GM12878 (cell line): Measurements from ENCODE around the gene TMPRSS9. TPM values are rescaled to one million over a fixed set of nuclear protein-coding genes. Genes with fewer than 3 reads are reported as not detected.

Experiments used
- ATAC-seq: fragments of 200-7000 bp; cut with Tn5 transposase; 3 replicates; pipeline ENCODE4 v1.9.1; 2020; ENCODE audit warnings: mild to moderate bottlenecking, moderate library complexity
- BruUV-seq: library from RNA; stranded (reverse); fragments of 400-500 nt; replicated peaks from 2 replicates; lab custom pipeline; 2021; lab: Mats Ljungman, UMichigan
- CTCF ChIA-PET: fragments of 300-600 bp; sonication (Branson Sonifier 250); formaldehyde crosslinking; extraction: SDS; loops from one replicate; lab custom pipeline; 2021; ENCODE audit warnings: inconsistent platforms; lab: Yijun Ruan, JAX
- POLR2A ChIA-PET: fragments of 350-600 bp; formaldehyde crosslinking; extraction: SDS; loops from one replicate; lab custom pipeline; 2021; ENCODE audit warnings: inconsistent platforms; lab: Charles Lee
- RAD21 ChIA-PET: fragments of 300-600 bp; sonication (Branson Sonifier 250); formaldehyde crosslinking; loops from one replicate; lab custom pipeline; 2023; ENCODE audit warnings: antibody characterized with exemption; ENCODE audit not compliant: unreplicated experiment; lab: Charles Lee
- SMC1A ChIA-PET: fragments of 300-600 bp; sonication (Branson Sonifier 250); formaldehyde crosslinking; loops from one replicate; lab custom pipeline; 2023; ENCODE audit not compliant: unreplicated experiment, uncharacterized antibody; lab: Charles Lee
- DNase-seq: peaks from one replicate; pipeline ENCODE4 v3.0.0-alpha.2; 2011; ENCODE audit warnings: low read depth, low spot score
- FAIRE-seq: peaks from 3 replicates; lab custom pipeline; 2011; peaks lifted over from hg19 to GRCh38; lab: Jason Lieb, UNC
- H2AFZ ChIP-seq: 2 replicates; pipeline ENCODE4 v1.6.0; 2011; ENCODE audit warnings: low read depth, low read length, control low read depth; ENCODE audit not compliant: control insufficient read depth
- H3K27ac ChIP-seq: 2 replicates; pipeline ENCODE4 v1.5.1; 2011; ENCODE audit warnings: control low read depth; ENCODE audit not compliant: control insufficient read depth, insufficient read depth
- H3K27me3 ChIP-seq, 2 experiments: replicated peaks in 1 of 2; 2 replicates each; pipeline versions ENCODE4 v1.6.0 to v1.6.1; 2011; ENCODE audit warnings: low read length in 1 of 2; ENCODE audit not compliant: control insufficient read depth in 2 of 2, insufficient read depth in 2 of 2
- H3K36me3 ChIP-seq, 2 experiments: 2 replicates each; pipeline ENCODE4 v1.5.1; 2011; ENCODE audit warnings: low read length in 1 of 2; ENCODE audit not compliant: control insufficient read depth in 2 of 2, insufficient read depth in 2 of 2
- H3K4me1 ChIP-seq: 2 replicates; pipeline ENCODE4 v1.6.1; 2011; ENCODE audit warnings: mild to moderate bottlenecking, low read length, moderate library complexity, mixed read lengths; ENCODE audit not compliant: control insufficient read depth, insufficient read depth
- H3K4me2 ChIP-seq: 2 replicates; pipeline ENCODE4 v1.6.0; 2011; ENCODE audit warnings: control low read depth; ENCODE audit not compliant: control insufficient read depth, insufficient read depth
- H3K4me3 ChIP-seq: fragments of 200-600 bp; sonication (generic); 2 replicates; pipeline ENCODE4 v1.5.1; 2016
- H3K79me2 ChIP-seq: 2 replicates; pipeline ENCODE4 v1.6.0; 2011; ENCODE audit warnings: low read length; ENCODE audit not compliant: control insufficient read depth, insufficient read depth
- H3K9ac ChIP-seq: 2 replicates; pipeline ENCODE4 v1.8.0; 2011; ENCODE audit warnings: low read length, control low read depth, mixed read lengths; ENCODE audit not compliant: control insufficient read depth, insufficient read depth
- H3K9me3 ChIP-seq: replicated peaks from 3 replicates; pipeline ENCODE4 v1.5.1; 2011; ENCODE audit warnings: mild to moderate bottlenecking, low read length; ENCODE audit not compliant: control insufficient read depth, insufficient read depth
- H4K20me1 ChIP-seq: 2 replicates; pipeline ENCODE4 v1.6.0; 2011; ENCODE audit not compliant: control insufficient read depth, insufficient read depth
- BMI1 ChIP-seq: fragments of 450-650 bp; IDR thresholded peaks from 2 replicates; pipeline ENCODE4 v1.6.1; 2016; ENCODE audit warnings: mild to moderate bottlenecking, moderate library complexity, borderline replicate concordance
- CBX3 ChIP-seq: fragments of 200-600 bp; sonication (generic); IDR thresholded peaks from 2 replicates; pipeline ENCODE4 v1.6.1; 2016; ENCODE audit warnings: low read depth, borderline replicate concordance
- HDAC2 ChIP-seq: fragments of 200-600 bp; sonication (generic); IDR thresholded peaks from 2 replicates; pipeline ENCODE4 v1.6.1; 2017
- KDM1A ChIP-seq: fragments of 200-600 bp; sonication (generic); IDR thresholded peaks from 2 replicates; pipeline ENCODE4 v1.6.1; 2016; ENCODE audit warnings: borderline replicate concordance
- MAX ChIP-seq: IDR thresholded peaks from 2 replicates; pipeline ENCODE4 v1.6.1; 2012; ENCODE audit warnings: low read depth, low read length, improper control_type of control experiment
- SKIL ChIP-seq: fragments of 450-650 bp; IDR thresholded peaks from 2 replicates; pipeline ENCODE4 v1.6.1; 2017; ENCODE audit warnings: mild to moderate bottlenecking, low read depth, inconsistent platforms; ENCODE audit not compliant: poor library complexity, severe bottlenecking
- SMARCA5 ChIP-seq: fragments of 450-650 bp; IDR thresholded peaks from 2 replicates; pipeline ENCODE4 v1.6.1; 2017; ENCODE audit warnings: mild to moderate bottlenecking
- TCF12 ChIP-seq: IDR thresholded peaks from 2 replicates; pipeline ENCODE4 v1.6.1; 2011; ENCODE audit warnings: low read depth, mild to moderate bottlenecking, low read length
- WGBS: methylation state at CpG from one replicate; pipeline ENCODE4 v1.1.6; 2016; ENCODE audit warnings: low lambda C conversion rate; ENCODE audit not compliant: insufficient replicate concordance, insufficient coverage; ENCODE audit errors: missing lambda C conversion rate; 5-methylcytosine and 5-hydroxymethylcytosine counted together
- in situ Hi-C: fragments of 300-500 bp; cut with MboI; formaldehyde crosslinking; loops from 9 replicates; pipeline ENCODE4 v1.14.3; 2018; ENCODE audit warnings: mixed read lengths
- intact Hi-C: fragments of 100-400 bp; cut with micrococcal nuclease; formaldehyde crosslinking; loops from one replicate; pipeline ENCODE4 v1.14.2; 2022; ENCODE audit not compliant: unreplicated experiment
- polyA plus RNA-seq, 11 experiments: library from polyadenylated mRNA; depleted of rRNA in 4 of 11; unstranded in 6 of 11; stranded (reverse) in 5 of 11; fragments of >200 nt; fragmentation: Nextera tagmentation in 4 of 11; fragmentation: Illumina TruSeq in 1 of 11; extraction: Ambion mirVana in 4 of 11; extraction: Trizol in 1 of 11; gene quantifications; 1 replicate in 1 of 11; 2 replicates in 10 of 11; pipeline versions ENCODE4 v1.2.1 to v1.2.3, GENCODE V29; 2011 to 2016; ENCODE audit warnings: inconsistent platforms in 2 of 11, missing spikeins in 2 of 11, low read depth in 1 of 11
- total RNA-seq, 4 experiments: library from RNA; depleted of rRNA in 3 of 4; stranded (reverse); fragments of >200 nt in 3 of 4; fragmentation: Illumina TruSeq in 1 of 4; extraction: Trizol in 1 of 4; gene quantifications; 2 replicates each; pipeline versions ENCODE4 v1.2.1 to v1.2.3, GENCODE V29; 2013 to 2021

The TMPRSS9 gene
- total and polyA plus RNA-seq, 10 of the 15 experiments (the other 5 are each of a cell fraction or from before 2014, with no cell fraction given) = 0.24 TPM; not detected in 9

- no peak for TF ChIP-seq SKIL
- TF ChIP-seq HDAC2 = no peak
These were observed 41.1 kb upstream of the TMPRSS9 start (continued) for GRCh38 chr19:2318923-2319322.

GRCh38 chr19:2319551-2319950 lies 40.5 kb upstream of the TMPRSS9 start:
- ATAC-seq = no peak
- no peaks in the 10 kb centered on the region for H4K20me1 ChIP-seq
- CTCF ChIA-PET = interaction anchor here (1.1 to 1.4 kb wide), 2 partner anchors 73 to 81 kb away, joined by 3 to 9 read pairs; no protein-coding TSS in a partner anchor
- FAIRE-seq = no peak
- SMC1A ChIA-PET = interaction anchor here (0.5 kb wide), 1 partner anchor 172 kb away, joined by 3 read pairs; no protein-coding TSS in a partner anchor
- H3K9ac ChIP-seq = no peak overlapping the region
- H3K36me3 ChIP-seq = peaks cover 0 to 6% of the 10 kb centered on the region in 2 experiments; a peak in 2 of 4 replicates
- H3K4me2 ChIP-seq = no peak overlapping the region
- peaks cover 9% of the 10 kb centered on the region for H3K4me1 ChIP-seq
- TF ChIP-seq CBX3 (no peak), SKIL (no peak), BMI1 (no peak), KDM1A (no peak), MAX (no peak), TCF12 (no peak), SMARCA5 (no peak)
- TF ChIP-seq, all 136 proteins: peak for 0
- WGBS = 95% methylated on average over 19 of the region's 20 CpGs
- H3K9me3 ChIP-seq = peaks cover 6% of the 10 kb centered on the region; the same call in 1 of the 3 replicates
- intact Hi-C loops = no loop called here
- DNase-seq = no peak
- H2AFZ ChIP-seq = no peak overlapping the region
- H3K27me3 ChIP-seq = no peaks in the 10 kb centered on the region
- in situ Hi-C loops = loop anchor here (5.0 kb wide), 1 partner anchor 87 kb away; no protein-coding TSS in a partner anchor
- POLR2A ChIA-PET = no interaction called here
- RAD21 ChIA-PET = interaction anchor here (0.7 to 1.4 kb wide), 2 partner anchors 72 to 189 kb away, joined by 4 to 11 read pairs; no protein-coding TSS in a partner anchor
- H3K4me3 ChIP-seq = no peak overlapping the region
- no TSS peak for BruUV-seq
- no peak overlapping the region for H3K27ac ChIP-seq
- H3K79me2 ChIP-seq = peaks cover 4% of the 10 kb centered on the region
